HepG2 (cell line): Measurements from ENCODE around the gene PADI1. TPM values are rescaled to one million over a fixed set of nuclear protein-coding genes. Genes with fewer than 3 reads are reported as not detected.
A peak's percentile ranks its signal among the peaks of the same experiment; 100 is the strongest.

ENCODE experiments used
- ATAC-seq: fragments of 200-7000 bp; cut with Tn5 transposase; 3 replicates; pipeline ENCODE4 v1.9.1; 2020; ENCODE audit warnings: mild to moderate bottlenecking, moderate library complexity
- BruUV-seq: library from RNA; stranded (reverse); fragments of 400-500 nt; replicated peaks from 2 replicates; lab custom pipeline; 2021; lab: Mats Ljungman, UMichigan
- CTCF ChIA-PET: fragments of 300-600 bp; formaldehyde crosslinking; extraction: SDS; loops from one replicate; lab custom pipeline; 2021; ENCODE audit warnings: low total read pairs, inconsistent platforms, low intra/inter-chr PET ratio; lab: Yijun Ruan, JAX
- POLR2A ChIA-PET: fragments of 350-600 bp; sonication (Branson Sonifier 250); formaldehyde crosslinking; loops from one replicate; lab custom pipeline; 2020; ENCODE audit warnings: antibody characterized with exemption, inconsistent platforms; lab: Yijun Ruan, JAX
- DNase-seq: peaks from one replicate; pipeline ENCODE4 v3.0.0-alpha.2; 2015; ENCODE audit warnings: low spot score
- FAIRE-seq: peaks from 3 replicates; lab custom pipeline; 2011; peaks lifted over from hg19 to GRCh38; lab: Jason Lieb, UNC
- H2AFZ ChIP-seq: one replicate; pipeline ENCODE4 v1.6.1; 2011; ENCODE audit warnings: low read length, inconsistent platforms
- H3K27ac ChIP-seq: fragments of 300-600 bp; 3 replicates; pipeline ENCODE4 v1.8.0; 2011; ENCODE audit warnings: mixed run types, mild to moderate bottlenecking, mixed read lengths, low read length, inconsistent platforms; ENCODE audit not compliant: insufficient read depth; ENCODE audit errors: extremely low read length
- H3K27me3 ChIP-seq, 2 experiments: fragments of 200-600 bp in 1 of 2; 2 replicates in 1 of 2; 3 replicates in 1 of 2; pipeline versions ENCODE4 v1.6.0 to v1.8.0; 2011; ENCODE audit warnings: low read length in 2 of 2, mild to moderate bottlenecking in 2 of 2, moderate library complexity in 2 of 2, inconsistent platforms in 1 of 2; ENCODE audit not compliant: insufficient read depth in 2 of 2, control insufficient read depth in 1 of 2
- H3K36me3 ChIP-seq, 2 experiments: fragments of 200-600 bp in 1 of 2; replicated peaks in 1 of 2; 2 replicates in 1 of 2; 3 replicates in 1 of 2; pipeline versions ENCODE4 v1.5.1 to v1.8.0; 2011; ENCODE audit warnings: low read length in 2 of 2, inconsistent platforms in 1 of 2; ENCODE audit not compliant: insufficient read depth in 2 of 2, control insufficient read depth in 1 of 2
- H3K4me1 ChIP-seq: 2 replicates; pipeline ENCODE4 v1.5.1; 2012; ENCODE audit warnings: low read length, inconsistent platforms; ENCODE audit not compliant: insufficient read depth
- H3K4me2 ChIP-seq: 2 replicates; pipeline ENCODE4 v1.6.0; 2011; ENCODE audit warnings: low read depth, low read length, inconsistent platforms
- H3K4me3 ChIP-seq, 3 experiments: fragments of 200-600 bp in 1 of 3; sonication (generic), shearing (Covaris generic) in 1 of 3; replicated peaks in 1 of 3; 2 replicates each; pipeline ENCODE4 v1.5.1; 2011 to 2016; ENCODE audit warnings: low read length in 3 of 3, inconsistent platforms in 2 of 3, low read depth in 2 of 3, mild to moderate bottlenecking in 2 of 3, control low read depth in 1 of 3, mixed read lengths in 1 of 3; ENCODE audit not compliant: insufficient read depth in 1 of 3
- H3K79me2 ChIP-seq: one replicate; pipeline ENCODE4 v1.6.1; 2011; ENCODE audit warnings: low read length, inconsistent platforms; ENCODE audit not compliant: insufficient read depth
- H3K9ac ChIP-seq: 2 replicates; pipeline ENCODE4 v1.6.0; 2011; ENCODE audit warnings: mild to moderate bottlenecking, low read depth, low read length, inconsistent platforms; ENCODE audit not compliant: insufficient read depth
- H3K9me3 ChIP-seq: 2 replicates; pipeline ENCODE4 v1.5.1; 2012; ENCODE audit warnings: mild to moderate bottlenecking, low read length
- H4K20me1 ChIP-seq: 2 replicates; pipeline ENCODE4 v1.6.0; 2011; ENCODE audit warnings: inconsistent platforms, mild to moderate bottlenecking, low read length, moderate library complexity; ENCODE audit not compliant: insufficient read depth
- ATAD3A ChIP-seq: sonication (generic); formaldehyde crosslinking; IDR thresholded peaks from 2 replicates; pipeline ENCODE4 v1.4.0; 2020; ENCODE audit warnings: missing genetic modification reagents
- NBN ChIP-seq: fragments of 450-650 bp; conservative IDR thresholded peaks from 2 replicates; pipeline ENCODE4 v1.6.1; 2017
- NFRKB ChIP-seq: fragments of 450-650 bp; IDR thresholded peaks from 2 replicates; pipeline ENCODE4 v1.6.1; 2017
- NRL ChIP-seq: sonication (generic); formaldehyde crosslinking; IDR thresholded peaks from 2 replicates; pipeline ENCODE4 v1.5.0; 2020; ENCODE audit warnings: missing genetic modification reagents, mild to moderate bottlenecking, moderate library complexity, borderline replicate concordance
- PRDM4 ChIP-seq: sonication (generic); formaldehyde crosslinking; IDR thresholded peaks from 2 replicates; pipeline ENCODE4 v1.9.0; 2021; ENCODE audit warnings: missing genetic modification reagents, borderline replicate concordance
- ZNF180 ChIP-seq: sonication (generic); formaldehyde crosslinking; IDR thresholded peaks from 2 replicates; pipeline ENCODE4 v1.4.0; 2020; ENCODE audit warnings: low read depth, missing genetic modification reagents, borderline replicate concordance
- ZNF234 ChIP-seq: sonication (generic); formaldehyde crosslinking; conservative IDR thresholded peaks from 2 replicates; pipeline ENCODE4 v1.5.1; 2020; ENCODE audit warnings: mild to moderate bottlenecking, missing genetic modification reagents
- ZNF274 ChIP-seq: sonication (generic); formaldehyde crosslinking; IDR thresholded peaks from 2 replicates; pipeline ENCODE4 v1.5.1; 2020; ENCODE audit warnings: mild to moderate bottlenecking, missing genetic modification reagents
- ZNF44 ChIP-seq: sonication (generic); formaldehyde crosslinking; IDR thresholded peaks from 2 replicates; pipeline ENCODE4 v1.5.1; 2020; ENCODE audit warnings: mild to moderate bottlenecking, missing genetic modification reagents
- ZNF556 ChIP-seq: sonication (generic); formaldehyde crosslinking; IDR thresholded peaks from 2 replicates; pipeline ENCODE4 v1.4.0; 2020; ENCODE audit warnings: mild to moderate bottlenecking, missing genetic modification reagents, borderline replicate concordance
- ZNF768 ChIP-seq: sonication (generic); formaldehyde crosslinking; IDR thresholded peaks from 2 replicates; pipeline ENCODE4 v1.4.0; 2020; ENCODE audit warnings: missing genetic modification reagents
- whole genome bisulfite sequencing: methylation state at CpG from one replicate; pipeline ENCODE4 v1.1.6; 2017; ENCODE audit warnings: low lambda C conversion rate; 5-methylcytosine and 5-hydroxymethylcytosine counted together
- in situ Hi-C: cut with HindIII; loops from 2 replicates; pipeline ENCODE4 v1.10.0; 2017; ENCODE audit warnings: low pct_unique_long_range_greater_than_20kb; ENCODE audit not compliant: extremely low pct_ligation_motif_present
- intact Hi-C: fragments of 100-400 bp; cut with micrococcal nuclease; formaldehyde crosslinking; loops from one replicate; pipeline ENCODE4 v1.10.0; 2022; ENCODE audit not compliant: unreplicated experiment
- polyA plus RNA-seq, 8 experiments: library from polyadenylated mRNA; depleted of rRNA in 3 of 8; stranded (reverse) in 7 of 8; unstranded in 1 of 8; fragments of >200 nt; fragmentation: Illumina TruSeq in 4 of 8; extraction: Trizol in 4 of 8; gene quantifications; 2 replicates each; pipeline versions ENCODE4 v1.2.1 to v1.2.3, GENCODE V29; 2011 to 2016; ENCODE audit warnings: low read depth in 4 of 8, missing spikeins in 1 of 8, mixed read lengths in 1 of 8; ENCODE audit not compliant: insufficient read depth in 1 of 8
- total RNA-seq, 5 experiments: library from RNA; depleted of rRNA; stranded (reverse); fragments of >200 nt; fragmentation: Illumina TruSeq; extraction: Trizol; gene quantifications; 2 replicates each; pipeline ENCODE4 v1.2.3, GENCODE V29; 2016; ENCODE audit warnings: low read depth in 1 of 5

PADI1 gene
- total and polyA plus RNA-seq, 2 of the 13 experiments (the other 11 are each of a cell fraction or from before 2014, with no cell fraction given): not detected

- TF ChIP-seq ZNF768 (peak; percentile 67), ZNF274 (CRISPR knock-in tag) (no peak)
- Histone ChIP-seq H3K4me1 (no peaks in the 10 kb centered on the region), H3K9me3 (no peaks in the 10 kb centered on the region), H2AFZ (no peak overlapping the region), H3K9ac (no peak overlapping the region), H3K4me3 (no peak overlapping the region), H3K27ac (no peak overlapping the region), H3K27me3 (peaks cover 0 to 20% of the 10 kb centered on the region in 2 experiments; a peak in 1 of 5 replicates), H3K4me2 (no peak overlapping the region), H4K20me1 (no peaks in the 10 kb centered on the region), H3K36me3 (no peaks in the 10 kb centered on the region), H3K79me2 (no peaks in the 10 kb centered on the region)
- FAIRE-seq (no peak), ATAC-seq (no peak), DNase-seq (no peak)
- CTCF ChIA-PET: no interaction called here
- in situ Hi-C loops: no loop called here
- WGBS: 56% methylated on average over 5 of the region's 5 CpGs
- intact Hi-C loops: no loop called here
- BruUV-seq: no TSS peak
- POLR2A ChIA-PET: no interaction called here
Observed at GRCh38 chr1:17211377-17211776, 6.4 kb downstream of the PADI1 start.

- ChIA-PET POLR2A (no interaction called here), CTCF (no interaction called here)
- Histone ChIP-seq H3K4me1 (no peaks in the 10 kb centered on the region), H4K20me1 (no peaks in the 10 kb centered on the region), H3K4me2 (no peak overlapping the region), H3K9me3 (no peaks in the 10 kb centered on the region), H3K36me3 (no peaks in the 10 kb centered on the region), H3K27me3 (peaks cover 0 to 20% of the 10 kb centered on the region in 2 experiments; a peak in 1 of 5 replicates), H2AFZ (no peak overlapping the region), H3K27ac (no peak overlapping the region), H3K9ac (no peak overlapping the region), H3K79me2 (no peaks in the 10 kb centered on the region), H3K4me3 (no peak overlapping the region)
- BruUV-seq: no TSS peak
- ATAC-seq: no peak
- intact Hi-C loops (no loop called here), in situ Hi-C loops (no loop called here)
- DNase-seq: no peak
- 9% methylated on average over 2 of the region's 10 CpGs for WGBS
- FAIRE-seq: no peak
- TF ChIP-seq ZNF44 (CRISPR knock-in tag) (no peak), ZNF180 (CRISPR knock-in tag) (no peak), NFRKB (no peak), NBN (no peak), ZNF556 (CRISPR knock-in tag) (no peak), ATAD3A (CRISPR knock-in tag) (no peak), NRL (no peak), ZNF234 (no peak), PRDM4 (no peak)
Observed at GRCh38 chr1:17212009-17212408, 7.1 kb downstream of the PADI1 start.
